AG04450 (cell line): Measurements from ENCODE around the gene AFF3. TPM values are rescaled to one million over a fixed set of nuclear protein-coding genes. Genes with fewer than 3 reads are reported as not detected.

ENCODE experiments used
- CTCF ChIA-PET: fragments of 300-600, 350-600 bp; formaldehyde crosslinking; extraction: SDS; loops from one replicate; lab custom pipeline; 2022; ENCODE audit warnings: antibody characterized with exemption, inconsistent platforms; lab: Charles Lee
- POLR2A ChIA-PET: fragments of 350-600 bp; formaldehyde crosslinking; extraction: SDS; loops from one replicate; lab custom pipeline; 2021; ENCODE audit warnings: antibody characterized with exemption, inconsistent platforms; lab: Yijun Ruan, JAX
- DNase-seq: peaks from one replicate; pipeline ENCODE4 v3.0.0-alpha.2; 2011; ENCODE audit warnings: low read depth, low spot score
- H3K27ac ChIP-seq: one replicate; pipeline ENCODE4 v1.5.1; 2012; ENCODE audit warnings: low read depth, low read length, control low read depth
- H3K27me3 ChIP-seq: one replicate; pipeline ENCODE4 v1.6.0; 2012; ENCODE audit warnings: low read length; ENCODE audit not compliant: control insufficient read depth, insufficient read depth
- H3K4me3 ChIP-seq: 2 replicates; pipeline ENCODE4 v1.5.1; 2011; ENCODE audit warnings: mild to moderate bottlenecking, low read depth, low read length, control low read depth
- H3K9me3 ChIP-seq: 2 replicates; pipeline ENCODE4 v1.5.1; 2012; ENCODE audit warnings: low read length; ENCODE audit not compliant: control insufficient read depth, insufficient read depth
- polyA plus RNA-seq: library from polyadenylated mRNA; depleted of rRNA; stranded (reverse); fragments of >200 nt; gene quantifications from 2 replicates; pipeline ENCODE4 v1.2.3, GENCODE V29; 2011
- TF ChIP-seq, protein P1 (sequence below): IDR thresholded peaks from 2 replicates; pipeline ENCODE4 v1.5.1; 2011; ENCODE audit warnings: low read depth, low read length, control low read depth, inconsistent platforms

Gene AFF3
- polyA plus RNA-seq, 1 experiment: 17.9 TPM

GRCh38 chr2:99900556-99900955 lies 241.8 kb downstream of the AFF3 start:
- no peak for DNase-seq
- Histone ChIP-seq H3K27ac (no peak overlapping the region), H3K4me3 (no peak overlapping the region), H3K9me3 (no peaks in the 10 kb centered on the region; the same call in 1 of the 2 replicates), H3K27me3 (no peaks in the 10 kb centered on the region)
- TF ChIP-seq, protein P1, sequence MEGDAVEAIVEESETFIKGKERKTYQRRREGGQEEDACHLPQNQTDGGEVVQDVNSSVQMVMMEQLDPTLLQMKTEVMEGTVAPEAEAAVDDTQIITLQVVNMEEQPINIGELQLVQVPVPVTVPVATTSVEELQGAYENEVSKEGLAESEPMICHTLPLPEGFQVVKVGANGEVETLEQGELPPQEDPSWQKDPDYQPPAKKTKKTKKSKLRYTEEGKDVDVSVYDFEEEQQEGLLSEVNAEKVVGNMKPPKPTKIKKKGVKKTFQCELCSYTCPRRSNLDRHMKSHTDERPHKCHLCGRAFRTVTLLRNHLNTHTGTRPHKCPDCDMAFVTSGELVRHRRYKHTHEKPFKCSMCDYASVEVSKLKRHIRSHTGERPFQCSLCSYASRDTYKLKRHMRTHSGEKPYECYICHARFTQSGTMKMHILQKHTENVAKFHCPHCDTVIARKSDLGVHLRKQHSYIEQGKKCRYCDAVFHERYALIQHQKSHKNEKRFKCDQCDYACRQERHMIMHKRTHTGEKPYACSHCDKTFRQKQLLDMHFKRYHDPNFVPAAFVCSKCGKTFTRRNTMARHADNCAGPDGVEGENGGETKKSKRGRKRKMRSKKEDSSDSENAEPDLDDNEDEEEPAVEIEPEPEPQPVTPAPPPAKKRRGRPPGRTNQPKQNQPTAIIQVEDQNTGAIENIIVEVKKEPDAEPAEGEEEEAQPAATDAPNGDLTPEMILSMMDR: no peak
- CTCF ChIA-PET: no interaction called here
- POLR2A ChIA-PET: no interaction called here

DNA sequence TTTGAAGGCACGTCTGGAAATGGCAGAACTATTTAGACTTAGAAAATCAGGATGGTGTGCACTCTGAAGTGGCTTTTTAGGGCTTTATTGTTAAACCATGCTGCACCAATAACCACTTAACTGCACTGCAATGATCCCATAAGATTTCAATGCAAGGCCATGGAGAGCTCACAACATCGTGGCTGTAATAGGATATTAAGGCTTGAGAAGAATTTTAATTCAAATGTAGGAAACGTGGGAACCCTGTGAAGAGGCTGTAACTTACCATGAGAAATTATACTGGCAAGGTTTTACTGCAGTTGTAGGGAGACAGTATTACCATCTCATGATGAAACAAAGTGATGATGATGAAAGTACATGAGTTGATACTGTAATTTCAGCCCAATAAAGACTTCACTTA lies 242.5 kb downstream of the AFF3 start:
- POLR2A ChIA-PET: no interaction called here
- TF ChIP-seq, protein P1: no peak
- Histone ChIP-seq H3K27ac (no peak overlapping the region), H3K4me3 (no peak overlapping the region), H3K9me3 (no peaks in the 10 kb centered on the region; the same call in 1 of the 2 replicates), H3K27me3 (no peaks in the 10 kb centered on the region)
- DNase-seq: no peak
- CTCF ChIA-PET: interaction anchor here (0.6 kb wide), 1 partner anchor 1375 kb away, joined by 3 read pairs; no protein-coding TSS in a partner anchor

GRCh38 chr2:99899058-99899855 lies 243.1 kb downstream of the AFF3 start:
- DNase-seq: no peak
- H3K27me3 ChIP-seq: no peaks in the 10 kb centered on the region
- no peak overlapping the region for H3K4me3 ChIP-seq
- CTCF ChIA-PET: interaction anchor here (0.6 kb wide), 1 partner anchor 1376 kb away, joined by 3 read pairs; no protein-coding TSS in a partner anchor
- POLR2A ChIA-PET: no interaction called here
- H3K9me3 ChIP-seq: no peaks in the 10 kb centered on the region; the same call in 1 of the 2 replicates
- H3K27ac ChIP-seq: no peak overlapping the region
- TF ChIP-seq, protein P1: no peak

DNA sequence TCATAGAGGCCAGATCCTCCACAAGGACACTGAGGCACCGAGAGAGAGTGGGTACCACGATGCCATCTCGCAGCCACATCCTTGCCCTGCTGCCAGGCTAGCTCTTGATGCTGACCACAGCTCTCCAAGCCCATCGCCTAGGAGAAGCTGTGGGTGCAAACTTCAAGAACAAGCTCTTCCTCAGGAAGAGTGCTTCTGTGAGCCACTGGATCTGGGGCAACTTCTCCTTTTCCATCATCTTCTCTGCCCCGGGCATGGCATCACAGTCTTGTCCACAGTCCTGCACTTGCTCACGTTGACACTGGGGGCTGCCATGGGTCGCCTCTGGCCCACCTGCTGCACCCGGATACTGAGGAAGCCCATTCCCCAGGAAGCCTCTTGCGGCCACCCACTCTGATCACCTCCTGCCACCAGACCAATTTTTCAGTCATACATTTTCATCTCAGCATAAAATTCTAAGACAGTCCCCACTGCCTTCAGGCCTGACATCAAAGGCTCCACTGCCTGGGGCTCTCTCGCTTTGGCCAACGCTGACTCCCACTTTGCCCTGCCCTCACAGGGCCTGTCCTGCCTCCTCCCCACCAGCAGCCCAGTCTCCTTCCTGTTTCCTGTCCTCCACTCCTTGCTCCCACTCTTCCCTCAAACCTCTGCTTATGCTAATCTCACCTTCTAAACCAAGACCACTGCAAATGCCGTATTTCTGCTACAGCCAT lies 243.9 kb downstream of the AFF3 start:
- TF ChIP-seq, protein P1: no peak
- H3K9me3 ChIP-seq: no peaks in the 10 kb centered on the region; the same call in 1 of the 2 replicates
- DNase-seq: no peak
- no peak overlapping the region for H3K4me3 ChIP-seq
- POLR2A ChIA-PET: no interaction called here
- CTCF ChIA-PET: no interaction called here
- no peaks in the 10 kb centered on the region for H3K27me3 ChIP-seq
- no peak overlapping the region for H3K27ac ChIP-seq

DNA sequence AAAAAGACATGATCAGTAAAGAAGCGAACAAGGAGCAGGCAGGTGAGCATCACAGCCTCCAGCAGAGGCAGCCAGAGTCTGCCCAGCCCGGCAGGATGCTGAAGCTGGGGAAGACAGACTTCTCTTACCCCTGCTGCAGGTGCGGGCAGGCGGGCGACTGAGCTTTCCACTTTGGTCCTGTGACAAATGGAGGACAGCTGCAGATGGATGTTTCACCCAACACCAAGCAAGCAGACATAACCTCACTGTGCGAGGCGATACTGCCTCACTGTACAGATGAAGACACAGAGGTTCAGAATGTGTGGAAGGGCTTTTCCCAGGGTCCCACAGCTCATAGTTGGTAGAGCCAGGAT lies 251.0 kb downstream of the AFF3 start:
- CTCF ChIA-PET: no interaction called here
- H3K9me3 ChIP-seq: no peaks in the 10 kb centered on the region
- TF ChIP-seq, protein P1: no peak
- no peak overlapping the region for H3K27ac ChIP-seq
- POLR2A ChIA-PET: no interaction called here
- H3K27me3 ChIP-seq: no peaks in the 10 kb centered on the region
- no peak for DNase-seq
- no peak overlapping the region for H3K4me3 ChIP-seq
